ENCODE results near the gene POLN. TPM values are rescaled to one million over a fixed set of nuclear protein-coding genes. Genes with fewer than 3 reads are reported as not detected.

Gene POLN
- total RNA-seq, 4 donors from 2014 or later, result 0.27 to 2.6 (median 1.4) TPM

- H3K27ac ChIP-seq, result no peak overlapping the region
- 88% methylated on average over 7 of the region's 14 CpGs; no CpG with 5 or more reads in 1 of the 2 donors for WGBS, 2 donors (ENCODE audit: low coverage in 1 of 2)
These were observed 47.5 kb upstream of the POLN start for GRCh38 chr4:2289311-2289954.

GRCh38 chr4:2288051-2288541, 46.2 kb upstream of the POLN start:
- no peaks in the 10 kb centered on the region for H3K4me1 ChIP-seq
- no peak overlapping the region for H3K27ac ChIP-seq
- WGBS, 2 donors (ENCODE audit: low coverage in 1 of 2), result 85% methylated on average over 10 of the region's 10 CpGs; no CpG with 5 or more reads in 1 of the 2 donors
- no peak overlapping the region for H3K4me3 ChIP-seq
- no peaks in the 10 kb centered on the region for H3K27me3 ChIP-seq
- H3K9me3 ChIP-seq, result no peaks in the 10 kb centered on the region
- in situ Hi-C loops (cut with MboI; ENCODE audit: low pct_ligation_motif_present in 1 of 4, low pct_unique_long_range_greater_than_20kb in 1 of 4, low sequenced_read_pairs in 3 of 4), result no loop called here
- DNase-seq, result no peak
- TF ChIP-seq EP300 (IDR thresholded peaks at IDR 0.05; ENCODE audit: low read depth) (no peak), POLR2A (IDR thresholded peaks at IDR 0.05) (no peak), CTCF (IDR thresholded peaks at IDR 0.05) (no peak), POLR2AphosphoS5 (IDR thresholded peaks at IDR 0.05) (no peak)
- intact Hi-C loops (cut with DNase I; ENCODE audit: low total_unique reads), result no loop called here
- no peaks in the 10 kb centered on the region for H3K36me3 ChIP-seq

More at GRCh38 chr4:2289311-2289954, 47.5 kb upstream of the POLN start:
- no peak for DNase-seq
- no peaks in the 10 kb centered on the region for H3K9me3 ChIP-seq
- no peaks in the 10 kb centered on the region for H3K4me1 ChIP-seq
- no peaks in the 10 kb centered on the region for H3K27me3 ChIP-seq
- no peak for TF ChIP-seq POLR2AphosphoS5 (IDR thresholded peaks at IDR 0.05)
- no peak for TF ChIP-seq EP300 (IDR thresholded peaks at IDR 0.05; ENCODE audit: low read depth)
- TF ChIP-seq CTCF (IDR thresholded peaks at IDR 0.05), result no peak
- no peak for TF ChIP-seq POLR2A (IDR thresholded peaks at IDR 0.05)
- H3K36me3 ChIP-seq, result no peaks in the 10 kb centered on the region
- in situ Hi-C loops (cut with MboI; ENCODE audit: low pct_ligation_motif_present in 1 of 4, low pct_unique_long_range_greater_than_20kb in 1 of 4, low sequenced_read_pairs in 3 of 4), result no loop called here
- intact Hi-C loops (cut with DNase I; ENCODE audit: low total_unique reads), result no loop called here
- H3K4me3 ChIP-seq, result no peak overlapping the region

- Histone ChIP-seq H3K27ac (no peak overlapping the region), H3K36me3 (no peaks in the 10 kb centered on the region), H3K4me3 (no peak overlapping the region), H3K9me3 (no peaks in the 10 kb centered on the region), H3K27me3 (no peaks in the 10 kb centered on the region), H3K4me1 (no peaks in the 10 kb centered on the region)
- DNase-seq, result no peak
- 85% methylated on average over 9 of the region's 9 CpGs; no CpG with 5 or more reads in 1 of the 2 donors for WGBS, 2 donors (ENCODE audit: low coverage in 1 of 2)
- in situ Hi-C loops (cut with MboI; ENCODE audit: low pct_ligation_motif_present in 1 of 4, low pct_unique_long_range_greater_than_20kb in 1 of 4, low sequenced_read_pairs in 3 of 4) (no loop called here), intact Hi-C loops (cut with DNase I; ENCODE audit: low total_unique reads) (no loop called here)
- TF ChIP-seq EP300 (IDR thresholded peaks at IDR 0.05; ENCODE audit: low read depth) (no peak), POLR2AphosphoS5 (IDR thresholded peaks at IDR 0.05) (no peak), POLR2A (IDR thresholded peaks at IDR 0.05) (no peak), CTCF (IDR thresholded peaks at IDR 0.05) (no peak)
These were observed 45.6 kb upstream of the POLN start for GRCh38 chr4:2287594-2287915.

GRCh38 chr4:2286904-2287593, 45.1 kb upstream of the POLN start:
- Histone ChIP-seq H3K4me3 (no peak overlapping the region), H3K4me1 (no peaks in the 10 kb centered on the region), H3K9me3 (no peaks in the 10 kb centered on the region), H3K36me3 (no peaks in the 10 kb centered on the region), H3K27ac (no peak overlapping the region), H3K27me3 (no peaks in the 10 kb centered on the region)
- in situ Hi-C loops (cut with MboI; ENCODE audit: low pct_ligation_motif_present in 1 of 4, low pct_unique_long_range_greater_than_20kb in 1 of 4, low sequenced_read_pairs in 3 of 4) (no loop called here), intact Hi-C loops (cut with DNase I; ENCODE audit: low total_unique reads) (no loop called here)
- 81 to 83% methylated on average over 2 to 19 of the region's 19 CpGs for WGBS, 2 donors (ENCODE audit: low coverage in 1 of 2)
- TF ChIP-seq POLR2A (IDR thresholded peaks at IDR 0.05) (no peak), POLR2AphosphoS5 (IDR thresholded peaks at IDR 0.05) (no peak), CTCF (IDR thresholded peaks at IDR 0.05) (no peak), EP300 (IDR thresholded peaks at IDR 0.05; ENCODE audit: low read depth) (no peak)
- no peak for DNase-seq

All from transverse colon (tissue), 4 donors.